Measurements from ENCODE around the gene MSLN.

DNA sequence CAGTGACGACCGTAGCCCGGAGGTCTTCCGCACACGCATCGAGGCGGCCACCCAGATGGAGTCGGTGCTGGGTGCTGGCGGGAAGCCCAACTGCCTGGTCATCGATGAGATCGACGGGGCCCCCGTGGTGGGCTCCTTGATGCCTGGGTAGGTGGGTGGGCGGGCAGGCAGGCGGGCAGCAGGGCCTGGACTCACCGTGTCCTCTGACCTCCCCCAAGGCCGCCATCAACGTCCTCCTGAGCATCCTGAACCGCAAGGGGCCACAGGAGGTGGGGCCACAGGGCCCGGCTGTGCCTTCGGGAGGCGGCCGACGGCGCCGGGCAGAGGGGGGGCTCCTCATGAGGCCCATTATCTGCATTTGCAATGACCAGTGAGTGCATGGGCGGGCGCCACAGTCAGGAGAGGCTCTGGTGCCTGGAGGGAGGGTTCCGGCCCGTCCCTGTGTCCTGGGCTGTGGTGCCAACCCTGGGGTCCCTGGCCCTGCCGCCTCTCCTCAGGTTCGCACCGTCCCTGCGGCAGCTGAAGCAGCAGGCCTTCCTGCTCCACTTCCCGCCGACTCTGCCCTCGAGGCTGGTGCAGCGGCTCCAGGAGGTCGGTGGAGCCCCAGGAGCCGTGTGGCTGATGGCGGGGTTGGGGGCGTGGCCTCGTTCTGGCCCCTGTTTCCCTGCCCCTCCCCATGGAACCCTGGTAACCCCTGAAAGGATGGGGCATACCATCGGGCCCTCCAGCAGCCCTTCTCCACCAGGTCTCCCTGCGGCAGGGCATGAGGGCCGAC lies 31.9 kb downstream of the MSLN start:
- no peak for TF ChIP-seq GATAD2A (IDR thresholded peaks at IDR 0.05)
- TF ChIP-seq, protein P1, sequence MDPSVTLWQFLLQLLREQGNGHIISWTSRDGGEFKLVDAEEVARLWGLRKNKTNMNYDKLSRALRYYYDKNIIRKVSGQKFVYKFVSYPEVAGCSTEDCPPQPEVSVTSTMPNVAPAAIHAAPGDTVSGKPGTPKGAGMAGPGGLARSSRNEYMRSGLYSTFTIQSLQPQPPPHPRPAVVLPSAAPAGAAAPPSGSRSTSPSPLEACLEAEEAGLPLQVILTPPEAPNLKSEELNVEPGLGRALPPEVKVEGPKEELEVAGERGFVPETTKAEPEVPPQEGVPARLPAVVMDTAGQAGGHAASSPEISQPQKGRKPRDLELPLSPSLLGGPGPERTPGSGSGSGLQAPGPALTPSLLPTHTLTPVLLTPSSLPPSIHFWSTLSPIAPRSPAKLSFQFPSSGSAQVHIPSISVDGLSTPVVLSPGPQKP (CRISPR knock-in tag; IDR thresholded peaks at IDR 0.05), result no peak
- no peak for TF ChIP-seq CCAR2 (IDR thresholded peaks at IDR 0.05; ENCODE audit: low read depth, low read length)
- no peak for TF ChIP-seq GABPA (tag; conservative IDR thresholded peaks at IDR 0.05; ENCODE audit: low read depth)
- TF ChIP-seq JUND (IDR thresholded peaks at IDR 0.05; ENCODE audit: borderline replicate concordance, low read depth, low read length), result no peak
- no peak for TF ChIP-seq JUND (tag; IDR thresholded peaks at IDR 0.05; ENCODE audit: borderline replicate concordance, low read depth, low read length)
- no peak for TF ChIP-seq MAZ (CRISPR knock-in tag; conservative IDR thresholded peaks at IDR 0.05 in 1 of 2, IDR thresholded peaks at IDR 0.05 in 1 of 2)
- no peak for TF ChIP-seq TCFL5 (CRISPR knock-in tag; conservative IDR thresholded peaks at IDR 0.05)
- TF ChIP-seq FOSL1 (tag; conservative IDR thresholded peaks at IDR 0.05), result no peak
